Loucy (cell line): ENCODE data around the gene FOXC2.

Source experiments
- H2AFZ ChIP-seq: fragments of 200-600 bp; sonication (generic); 2 replicates; pipeline ENCODE4 v1.6.0; 2016; ENCODE audit warnings: antibody characterized with exemption, mild to moderate bottlenecking, low read length, moderate library complexity
- H3F3A ChIP-seq: fragments of 200-600 bp; 2 replicates; pipeline ENCODE4 v1.6.0; 2016; ENCODE audit warnings: antibody characterized with exemption, low read depth, mild to moderate bottlenecking
- H3K27me3 ChIP-seq: fragments of 200-600 bp; sonication (generic); 2 replicates; pipeline ENCODE4 v1.6.1; 2014; ENCODE audit warnings: low read length, mild to moderate bottlenecking; ENCODE audit not compliant: insufficient read depth, poor library complexity, severe bottlenecking
- H3K36me3 ChIP-seq: fragments of 200-600 bp; sonication (generic); 2 replicates; pipeline ENCODE4 v1.6.1; 2016; ENCODE audit warnings: low read length; ENCODE audit not compliant: insufficient read depth
- H3K4me1 ChIP-seq: fragments of 200-600 bp; sonication (generic); 2 replicates; pipeline ENCODE4 v1.5.1; 2014; ENCODE audit warnings: low read length, mild to moderate bottlenecking; ENCODE audit not compliant: insufficient read depth, poor library complexity, severe bottlenecking
- H3K4me2 ChIP-seq: fragments of 200-600 bp; sonication (generic); 2 replicates; pipeline ENCODE4 v1.6.0; 2014; ENCODE audit warnings: antibody characterized with exemption, low read length, low read depth, mild to moderate bottlenecking; ENCODE audit not compliant: poor library complexity, severe bottlenecking
- H3K4me3 ChIP-seq: fragments of 200-600 bp; sonication (generic); 2 replicates; pipeline ENCODE4 v1.5.1; 2014; ENCODE audit warnings: low read length, mild to moderate bottlenecking, mixed read lengths; ENCODE audit not compliant: poor library complexity, severe bottlenecking
- H3K79me2 ChIP-seq: fragments of 200-600 bp; sonication (generic); 2 replicates; pipeline ENCODE4 v1.6.1; 2014; ENCODE audit warnings: low read length; ENCODE audit not compliant: insufficient read depth
- H3K9ac ChIP-seq: fragments of 200-600 bp; sonication (generic); 2 replicates; pipeline ENCODE4 v1.6.0; 2014; ENCODE audit warnings: mild to moderate bottlenecking, low read depth, low read length, moderate library complexity; ENCODE audit not compliant: poor library complexity, severe bottlenecking
- H3K9me2 ChIP-seq: fragments of 200-600 bp; sonication (generic); replicated peaks from 2 replicates; pipeline ENCODE4 v1.6.1; 2016; ENCODE audit warnings: low read depth, low read length, mixed read lengths
- H3K9me3 ChIP-seq: fragments of 200-600 bp; sonication (generic); 2 replicates; pipeline ENCODE4 v1.6.1; 2014; ENCODE audit warnings: mild to moderate bottlenecking, antibody characterized with exemption, low read length, low read depth; ENCODE audit not compliant: insufficient read depth
- H4K20me1 ChIP-seq: fragments of 200-600 bp; sonication (generic); 2 replicates; pipeline ENCODE4 v1.6.0; 2014; ENCODE audit warnings: antibody characterized with exemption, low read length, mild to moderate bottlenecking; ENCODE audit not compliant: insufficient read depth, poor library complexity, severe bottlenecking
- CTCF ChIP-seq: fragments of 200-600 bp; sonication (generic); conservative IDR thresholded peaks from 2 replicates; pipeline ENCODE4 v1.5.1; 2014; ENCODE audit warnings: mild to moderate bottlenecking, antibody characterized with exemption, low read length
- EZH2phosphoT487 ChIP-seq: fragments of 200-600 bp; IDR thresholded peaks from 2 replicates; pipeline ENCODE4 v1.6.1; 2018; ENCODE audit warnings: antibody characterized with exemption, mild to moderate bottlenecking, moderate library complexity, borderline replicate concordance

The FOXC2 gene

GRCh38 chr16:86590501-86591144 lies 24.0 kb downstream of the FOXC2 start:
- H3K9ac ChIP-seq: no peak overlapping the region
- H4K20me1 ChIP-seq: no peaks in the 10 kb centered on the region

GRCh38 chr16:86591270-86591669 lies 24.6 kb downstream of the FOXC2 start:
- Histone ChIP-seq H3K79me2 (no peaks in the 10 kb centered on the region), H3F3A (no peaks in the 10 kb centered on the region), H3K36me3 (no peaks in the 10 kb centered on the region), H4K20me1 (no peaks in the 10 kb centered on the region), H3K9me3 (no peaks in the 10 kb centered on the region), H3K4me1 (peaks cover 19% of the 10 kb centered on the region), H3K9me2 (no peaks in the 10 kb centered on the region), H3K4me2 (no peak overlapping the region), H2AFZ (no peak overlapping the region), H3K27me3 (no peaks in the 10 kb centered on the region), H3K4me3 (no peak overlapping the region), H3K9ac (no peak overlapping the region)
- no peak for TF ChIP-seq CTCF
- TF ChIP-seq EZH2phosphoT487: no peak

More at GRCh38 chr16:86590501-86591144, 24.0 kb downstream of the FOXC2 start:
- no peak for TF ChIP-seq EZH2phosphoT487
- no peak for TF ChIP-seq CTCF
- Histone ChIP-seq H3K9me2 (no peaks in the 10 kb centered on the region), H3K9me3 (no peaks in the 10 kb centered on the region), H3F3A (no peaks in the 10 kb centered on the region), H3K27me3 (no peaks in the 10 kb centered on the region), H3K4me3 (no peak overlapping the region), H2AFZ (no peak overlapping the region), H3K4me1 (peaks cover 19% of the 10 kb centered on the region), H3K4me2 (no peak overlapping the region), H3K79me2 (no peaks in the 10 kb centered on the region), H3K36me3 (no peaks in the 10 kb centered on the region)

- peaks cover 25% of the 10 kb centered on the region for H3K4me1 ChIP-seq
- no peaks in the 10 kb centered on the region for H3K36me3 ChIP-seq
- H3K79me2 ChIP-seq: no peaks in the 10 kb centered on the region
- H2AFZ ChIP-seq: peak overlapping the region; percentile 73
- H3K9me3 ChIP-seq: no peaks in the 10 kb centered on the region
- H3K4me3 ChIP-seq: peak overlapping the region; percentile 54
- TF ChIP-seq EZH2phosphoT487 (no peak), CTCF (no peak)
- H3K9me2 ChIP-seq: no peaks in the 10 kb centered on the region
- peak overlapping the region; percentile 69 for H3K4me2 ChIP-seq
- no peaks in the 10 kb centered on the region for H3K27me3 ChIP-seq
- H3F3A ChIP-seq: no peaks in the 10 kb centered on the region
- H3K9ac ChIP-seq: peak overlapping the region; percentile 59
- no peaks in the 10 kb centered on the region for H4K20me1 ChIP-seq
These were observed 27.4 kb downstream of the FOXC2 start for GRCh38 chr16:86593913-86594620.
